HG02798 (cell line): ENCODE data around the gene KLKB1.
A peak's percentile ranks its signal among the peaks of the same experiment; 100 is the strongest.

Source experiments
- ATAC-seq: cut with Tn5 transposase; IDR thresholded peaks from one replicate; pipeline ENCODE4 v1.9.1; 2021; ENCODE audit warnings: mild to moderate bottlenecking; ENCODE audit not compliant: unreplicated experiment, poor library complexity

KLKB1 gene

GRCh38 chr4:186227221-186227620 is at the start of gene KLKB1:
TSS of gene KLKB1 (plus strand) at chr4:186227507. CDS start at chr4:186228196, 689 bp downstream.
- ATAC-seq, result no peak

- ATAC-seq, result no peak
Measured at GRCh38 chr4:186188107-186188506, 39.2 kb upstream of the KLKB1 start.

- no peak for ATAC-seq
Measured at GRCh38 chr4:186189656-186190055, 37.7 kb upstream of the KLKB1 start.

GRCh38 chr4:186190581-186191199 is 36.6 kb upstream of the KLKB1 start:
- ATAC-seq, result peak; percentile 30

GRCh38 chr4:186191200-186192065 is 35.9 kb upstream of the KLKB1 start, which contains the start of gene CYP4V2:
TSS of gene CYP4V2 (plus strand) at chr4:186191567. CDS start at chr4:186191824, 257 bp downstream.
- ATAC-seq, result peak; percentile 89

- no peak for ATAC-seq
Measured at GRCh38 chr4:186192066-186192612, 35.2 kb upstream of the KLKB1 start.

GRCh38 chr4:186193851-186194250 is 33.5 kb upstream of the KLKB1 start:
- ATAC-seq, result no peak

- no peak for ATAC-seq
Measured at GRCh38 chr4:186196063-186196462, 31.2 kb upstream of the KLKB1 start.

- no peak for ATAC-seq
Measured at GRCh38 chr4:186200516-186200915, 26.8 kb upstream of the KLKB1 start.

- no peak for ATAC-seq
Measured at GRCh38 chr4:186201010-186201409, 26.3 kb upstream of the KLKB1 start.

GRCh38 chr4:186201535-186202230 is 25.6 kb upstream of the KLKB1 start:
- ATAC-seq, result peak; percentile 96

- ATAC-seq, result no peak
Measured at GRCh38 chr4:186202490-186203140, 24.7 kb upstream of the KLKB1 start.

GRCh38 chr4:186203406-186203805 is 23.9 kb upstream of the KLKB1 start:
- no peak for ATAC-seq

GRCh38 chr4:186204103-186204559 is 23.2 kb upstream of the KLKB1 start:
- no peak for ATAC-seq

- no peak for ATAC-seq
Measured at GRCh38 chr4:186204686-186205085, 22.6 kb upstream of the KLKB1 start.

GRCh38 chr4:186205156-186205555 is 22.2 kb upstream of the KLKB1 start:
- no peak for ATAC-seq

- no peak for ATAC-seq
Measured at GRCh38 chr4:186216465-186217024, 10.8 kb upstream of the KLKB1 start.

- ATAC-seq, result no peak
Measured at GRCh38 chr4:186217733-186218293, 9.5 kb upstream of the KLKB1 start.

- ATAC-seq, result no peak
Measured at GRCh38 chr4:186221624-186222023, 5.7 kb upstream of the KLKB1 start.
